ENCODE results near the gene USP34.

DNA sequence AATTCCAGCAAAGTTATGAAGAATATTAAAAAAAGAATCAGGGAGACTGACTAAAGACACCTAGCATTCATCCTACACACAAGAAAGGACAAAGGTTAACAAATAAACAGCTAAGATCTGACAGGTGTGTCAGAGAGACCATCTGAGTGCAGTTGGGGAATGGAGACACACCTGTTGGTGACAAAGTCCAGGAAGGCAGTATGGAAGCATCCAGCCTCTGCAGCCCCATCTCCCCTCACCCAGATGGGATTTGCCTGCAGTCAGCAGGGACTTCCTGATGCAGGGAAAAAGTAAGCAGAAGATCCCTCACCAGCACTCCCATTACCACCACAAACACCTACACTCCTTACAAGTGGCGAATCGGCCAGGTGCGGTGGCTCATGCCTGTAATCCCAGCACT is 37.9 kb downstream of the USP34 start:
- TF ChIP-seq ZHX1 (conservative IDR thresholded peaks at IDR 0.05; ENCODE audit: low read length) (no peak), SAP30 (IDR thresholded peaks at IDR 0.05; ENCODE audit: borderline replicate concordance, insufficient read depth, low read depth, low read length, poor library complexity, severe bottlenecking) (no peak), ZNF347 (CRISPR knock-in tag; IDR thresholded peaks at IDR 0.05; ENCODE audit: low read depth) (no peak), ELF4 (CRISPR knock-in tag; IDR thresholded peaks at IDR 0.05) (no peak), JUNB (CRISPR knock-in tag; conservative IDR thresholded peaks at IDR 0.05) (no peak), ZNF586 (CRISPR knock-in tag; conservative IDR thresholded peaks at IDR 0.05) (no peak), ZSCAN29 (IDR thresholded peaks at IDR 0.05) (no peak), RAD21 (CRISPR knock-in tag; conservative IDR thresholded peaks at IDR 0.05 in 1 of 2, IDR thresholded peaks at IDR 0.05 in 1 of 2) (no peak), ZNF274 (IDR thresholded peaks at IDR 0.05; ENCODE audit: borderline replicate concordance, low read depth, low read length) (no peak)
- TF ChIP-seq, protein P1, sequence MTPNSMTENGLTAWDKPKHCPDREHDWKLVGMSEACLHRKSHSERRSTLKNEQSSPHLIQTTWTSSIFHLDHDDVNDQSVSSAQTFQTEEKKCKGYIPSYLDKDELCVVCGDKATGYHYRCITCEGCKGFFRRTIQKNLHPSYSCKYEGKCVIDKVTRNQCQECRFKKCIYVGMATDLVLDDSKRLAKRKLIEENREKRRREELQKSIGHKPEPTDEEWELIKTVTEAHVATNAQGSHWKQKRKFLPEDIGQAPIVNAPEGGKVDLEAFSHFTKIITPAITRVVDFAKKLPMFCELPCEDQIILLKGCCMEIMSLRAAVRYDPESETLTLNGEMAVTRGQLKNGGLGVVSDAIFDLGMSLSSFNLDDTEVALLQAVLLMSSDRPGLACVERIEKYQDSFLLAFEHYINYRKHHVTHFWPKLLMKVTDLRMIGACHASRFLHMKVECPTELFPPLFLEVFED (CRISPR knock-in tag; conservative IDR thresholded peaks at IDR 0.05): no peak

Data from K562 (cell line).